HL-60 (cell line): Measurements from ENCODE around the gene POLR1G.
"Not testable (repeated sequence)": the region's sequence is repeated elsewhere in the genome, so short reads cannot be mapped to it uniquely, and the experiment has no call there.

Experiments used
- DNase-seq, 2 experiments: peaks; one replicate each; pipeline ENCODE4 v3.0.0-alpha.2; 2010 to 2020; ENCODE audit warnings: low read depth in 1 of 2, low spot score in 1 of 2
- H3K27ac ChIP-seq: fragments of 250-450 bp; sonication (Bioruptor Pico); replicated peaks from 2 replicates; pipeline ENCODE4 v1.5.1; 2020; ENCODE audit warnings: mild to moderate bottlenecking, moderate library complexity
- H3K27me3 ChIP-seq: fragments of 250-450 bp; sonication (Bioruptor Pico); 2 replicates; pipeline ENCODE4 v1.5.1; 2021; ENCODE audit warnings: mild to moderate bottlenecking, moderate library complexity; ENCODE audit not compliant: insufficient read depth, poor library complexity, severe bottlenecking
- H3K4me3 ChIP-seq: replicated peaks from 2 replicates; pipeline ENCODE4 v1.5.1; 2011; ENCODE audit warnings: mild to moderate bottlenecking, control low read depth, low read length; ENCODE audit not compliant: insufficient read depth
- CTCF ChIP-seq: IDR thresholded peaks from one replicate; pipeline ENCODE4 v1.5.1; 2011; ENCODE audit warnings: low read length, control low read depth, inconsistent platforms; ENCODE audit not compliant: insufficient read depth
- GABPA ChIP-seq: IDR thresholded peaks from 2 replicates; pipeline ENCODE4 v1.6.1; 2012; ENCODE audit warnings: low read depth
- POLR2AphosphoS5 ChIP-seq: IDR thresholded peaks from 2 replicates; pipeline ENCODE4 v1.6.1; 2012; ENCODE audit warnings: low read depth
- REST ChIP-seq: IDR thresholded peaks from 2 replicates; pipeline ENCODE4 v1.6.1; 2012; ENCODE audit warnings: low read depth; ENCODE audit not compliant: insufficient replicate concordance
- SPI1 ChIP-seq: IDR thresholded peaks from 2 replicates; pipeline ENCODE4 v1.6.1; 2012; ENCODE audit warnings: low read depth, mild to moderate bottlenecking, borderline replicate concordance

Gene POLR1G

GRCh38 chr19:45407091-45407375 is 589 bp downstream of the POLR1G start:
- no peak for DNase-seq
- TF ChIP-seq SPI1 (no peak), POLR2AphosphoS5 (no peak), REST (no peak), CTCF (no peak), GABPA (no peak)
- H3K4me3 ChIP-seq = peak overlapping the region; percentile 99
- H3K27me3 ChIP-seq = no peaks in the 10 kb centered on the region
- H3K27ac ChIP-seq = peak overlapping the region; percentile 99

- not testable (repeated sequence) for DNase-seq, H3K27me3 ChIP-seq
- Histone ChIP-seq H3K27ac (peak overlapping the region; percentile 99), H3K4me3 (peak overlapping the region; percentile 99)
These were observed 1.1 kb downstream of the POLR1G start for GRCh38 chr19:45407585-45407984.

GRCh38 chr19:45408121-45408520 is 1.7 kb downstream of the POLR1G start:
- no peak for DNase-seq

GRCh38 chr19:45408830-45409556 is 2.5 kb downstream of the POLR1G start:
- Histone ChIP-seq H3K4me3 (no peak overlapping the region), H3K27ac (peak overlapping the region; percentile 34), H3K27me3 (no peaks in the 10 kb centered on the region)
- peak in 1 of 2 experiments; percentile 56 for DNase-seq
- 0 out of 2 replicates have a peak, but pooled peaks have one; percentile 9 for TF ChIP-seq POLR2AphosphoS5
- TF ChIP-seq CTCF = no peak
- TF ChIP-seq REST = no peak

More at GRCh38 chr19:45408121-45408520, 1.7 kb downstream of the POLR1G start:
- no peak overlapping the region for H3K27ac ChIP-seq
- no peak for TF ChIP-seq CTCF
- no peak for TF ChIP-seq SPI1
- no peak overlapping the region for H3K4me3 ChIP-seq
- H3K27me3 ChIP-seq = no peaks in the 10 kb centered on the region
